NCI-H510A treated with DMSO at 0.1 percent for 48 hours (cell line): ENCODE results near the gene SNX18.
"Not testable (repeated sequence)": the region's sequence is repeated elsewhere in the genome, so short reads cannot be mapped to it uniquely, and the experiment has no call there.

Source experiments
- DNase-seq: peaks from one replicate; lab custom pipeline; 2025; lab: John Stamatoyannopoulos, UW

SNX18 gene, protein sequence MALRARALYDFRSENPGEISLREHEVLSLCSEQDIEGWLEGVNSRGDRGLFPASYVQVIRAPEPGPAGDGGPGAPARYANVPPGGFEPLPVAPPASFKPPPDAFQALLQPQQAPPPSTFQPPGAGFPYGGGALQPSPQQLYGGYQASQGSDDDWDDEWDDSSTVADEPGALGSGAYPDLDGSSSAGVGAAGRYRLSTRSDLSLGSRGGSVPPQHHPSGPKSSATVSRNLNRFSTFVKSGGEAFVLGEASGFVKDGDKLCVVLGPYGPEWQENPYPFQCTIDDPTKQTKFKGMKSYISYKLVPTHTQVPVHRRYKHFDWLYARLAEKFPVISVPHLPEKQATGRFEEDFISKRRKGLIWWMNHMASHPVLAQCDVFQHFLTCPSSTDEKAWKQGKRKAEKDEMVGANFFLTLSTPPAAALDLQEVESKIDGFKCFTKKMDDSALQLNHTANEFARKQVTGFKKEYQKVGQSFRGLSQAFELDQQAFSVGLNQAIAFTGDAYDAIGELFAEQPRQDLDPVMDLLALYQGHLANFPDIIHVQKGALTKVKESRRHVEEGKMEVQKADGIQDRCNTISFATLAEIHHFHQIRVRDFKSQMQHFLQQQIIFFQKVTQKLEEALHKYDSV

DNA sequence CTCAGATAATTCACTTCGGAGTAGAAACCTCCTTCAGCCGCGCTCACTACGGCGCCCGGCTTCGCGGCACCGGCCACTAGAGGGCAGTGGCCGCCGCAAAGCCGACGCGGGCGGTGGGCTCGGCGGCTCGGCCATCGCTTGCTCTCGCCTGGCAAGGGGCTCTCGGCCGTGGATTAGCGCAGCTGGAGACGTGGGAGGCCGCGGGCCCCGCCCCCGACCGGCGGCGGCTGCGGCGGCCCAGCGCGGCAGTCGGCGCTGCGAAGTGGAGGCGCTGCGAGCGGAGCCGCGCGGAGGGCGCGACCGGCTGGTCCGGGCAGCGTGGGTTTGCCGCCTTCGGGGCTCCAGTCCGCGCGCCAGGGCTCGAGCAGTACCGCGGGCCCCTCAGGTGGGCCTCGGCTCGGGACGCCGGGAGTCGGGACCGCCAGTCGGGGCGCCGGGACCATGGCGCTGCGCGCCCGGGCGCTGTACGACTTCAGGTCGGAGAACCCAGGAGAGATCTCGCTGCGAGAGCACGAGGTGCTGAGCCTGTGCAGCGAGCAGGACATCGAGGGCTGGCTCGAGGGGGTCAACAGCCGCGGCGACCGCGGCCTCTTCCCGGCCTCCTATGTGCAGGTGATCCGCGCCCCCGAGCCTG is at the start of gene SNX18:
Gene SNX18, plus strand, starts transcription at position 248 of the 634 bp plus-strand sequence. Its CDS starts 194 bp downstream, at position 442.
- peak; percentile 69 for DNase-seq

GRCh38 chr5:54469622-54470021 is 47.9 kb upstream of the SNX18 start:
- DNase-seq = no peak

- no peak for DNase-seq
Observed at GRCh38 chr5:54470128-54470527, 47.4 kb upstream of the SNX18 start.

DNA sequence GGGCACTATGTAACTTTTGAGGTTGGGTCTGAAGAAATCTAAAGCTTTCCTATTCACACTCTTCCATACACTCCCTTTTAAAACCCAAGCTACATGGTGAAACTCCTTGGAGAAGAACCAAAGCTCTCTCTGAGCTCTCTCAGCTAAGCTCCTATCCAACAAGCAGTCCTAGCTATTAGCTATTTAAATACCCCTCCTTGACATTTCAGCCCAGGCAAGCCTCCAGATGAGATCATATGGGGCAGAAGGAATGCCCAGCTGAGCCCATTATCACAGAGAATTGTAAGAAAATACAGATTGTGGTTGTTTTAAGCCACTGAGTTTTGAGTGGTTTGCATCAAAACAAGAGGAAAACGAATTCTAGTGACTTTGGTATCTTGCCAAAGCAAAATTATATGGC is 46.9 kb upstream of the SNX18 start:
- no peak for DNase-seq

DNA sequence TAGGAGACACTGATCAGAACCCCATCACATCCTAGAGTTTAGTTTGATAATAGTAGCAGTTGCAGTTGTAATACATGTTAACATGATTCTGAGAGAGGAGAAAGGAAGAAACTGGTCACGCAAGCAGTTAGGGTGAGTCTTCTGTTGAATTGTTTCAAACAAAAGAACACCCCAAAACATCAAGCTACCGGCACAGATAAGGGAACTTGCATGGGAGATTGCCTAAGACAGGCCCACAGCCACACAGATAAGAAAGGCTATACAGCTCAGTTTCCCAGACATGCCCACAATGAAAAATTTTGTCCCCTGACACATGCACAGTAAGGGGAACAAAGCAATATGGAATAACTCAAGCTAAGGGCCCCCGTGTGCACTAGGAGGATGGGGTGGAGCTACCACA is 46.2 kb upstream of the SNX18 start:
- DNase-seq = no peak

DNA sequence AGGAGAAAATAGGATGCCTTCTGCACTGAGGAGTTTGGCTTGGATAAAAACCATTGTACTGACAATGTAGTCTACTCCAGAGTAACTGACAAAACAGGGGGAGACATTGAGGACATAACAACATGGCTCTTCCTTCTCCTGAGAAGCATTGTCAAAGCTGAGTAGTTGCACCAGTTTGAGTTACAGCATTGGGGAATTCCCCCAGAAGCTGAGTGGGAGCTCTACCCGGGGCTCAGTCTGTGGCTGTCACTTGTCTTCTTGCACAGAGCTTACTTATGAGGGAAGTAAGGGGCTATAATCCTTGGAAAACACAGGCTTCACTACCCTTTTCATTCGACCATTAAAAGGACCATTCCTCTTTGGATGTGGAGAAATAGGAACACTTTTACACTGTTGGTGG is 40.9 kb upstream of the SNX18 start:
- no peak for DNase-seq

GRCh38 chr5:54477941-54478478 is 39.5 kb upstream of the SNX18 start:
- DNase-seq = no peak

- DNase-seq = no peak
Observed at GRCh38 chr5:54480296-54480695, 37.3 kb upstream of the SNX18 start.

DNA sequence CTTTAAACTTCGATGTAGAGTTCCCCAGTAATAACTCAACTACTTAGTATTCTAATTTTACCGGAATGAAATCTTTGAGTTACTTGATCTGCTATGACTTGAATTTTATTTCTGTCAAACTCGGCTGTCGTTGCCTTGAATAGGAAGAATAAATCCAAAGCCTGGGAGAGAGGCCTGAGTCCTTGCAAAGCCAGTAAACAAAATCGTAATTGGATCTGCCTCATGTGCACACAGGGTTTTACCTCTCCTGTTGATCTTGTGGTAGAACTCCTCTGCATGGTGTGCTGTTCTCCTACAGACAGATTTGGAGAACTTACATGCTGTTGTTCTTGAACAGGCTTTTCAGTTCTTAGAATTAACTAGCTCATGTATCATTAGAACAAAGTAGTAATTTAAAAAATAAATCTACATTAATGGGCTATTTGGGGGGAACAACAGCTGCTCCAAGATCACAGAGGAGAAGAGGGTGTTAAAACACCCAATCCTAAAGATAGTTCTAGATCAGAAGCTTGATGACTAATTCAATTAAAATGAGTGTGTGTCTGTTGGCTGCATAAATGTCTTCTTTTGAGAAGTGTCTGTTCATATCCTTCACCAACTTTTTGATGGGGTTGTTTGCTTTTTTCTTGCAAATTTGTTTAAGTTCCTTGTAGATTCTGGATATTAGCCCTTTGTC is 33.2 kb upstream of the SNX18 start:
- DNase-seq = no peak

DNA sequence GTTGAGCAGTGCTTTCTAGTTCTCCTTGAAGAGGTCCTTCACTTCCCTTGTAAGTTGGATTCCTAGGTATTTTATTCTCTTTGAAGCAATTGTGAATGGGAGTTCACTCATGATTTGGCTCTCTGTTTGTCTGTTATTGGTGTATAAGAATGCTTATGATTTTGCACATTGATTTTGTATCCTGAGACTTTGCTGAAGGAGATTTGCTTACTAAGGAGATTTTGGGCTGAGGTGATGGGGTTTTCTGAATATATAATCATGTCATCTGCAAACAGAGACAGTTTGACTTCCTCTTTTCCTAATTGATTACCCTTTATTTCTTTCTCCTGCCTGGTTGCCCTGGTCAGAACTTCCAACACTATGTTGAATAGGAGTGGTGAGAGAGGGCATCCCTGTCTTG is 31.9 kb upstream of the SNX18 start:
- not testable (repeated sequence) for DNase-seq

GRCh38 chr5:54489648-54489979 is 27.9 kb upstream of the SNX18 start:
- DNase-seq = not testable (repeated sequence)

GRCh38 chr5:54491326-54491725 is 26.2 kb upstream of the SNX18 start:
- DNase-seq = no peak

- no peak for DNase-seq
Observed at GRCh38 chr5:54492178-54492577, 25.4 kb upstream of the SNX18 start.

- DNase-seq = no peak
Observed at GRCh38 chr5:54495027-54495426, 22.5 kb upstream of the SNX18 start.

- DNase-seq = no peak
Observed at GRCh38 chr5:54514291-54514690, 3.3 kb upstream of the SNX18 start.

GRCh38 chr5:54514841-54515432 is 2.6 kb upstream of the SNX18 start:
- no peak for DNase-seq

- DNase-seq = no peak
Observed at GRCh38 chr5:54515634-54516033, 1.9 kb upstream of the SNX18 start.

GRCh38 chr5:54516051-54516655 is 1.4 kb upstream of the SNX18 start:
- DNase-seq = no peak

GRCh38 chr5:54517174-54517511 is 416 bp upstream of the SNX18 start:
- DNase-seq = no peak

- DNase-seq = no peak
Observed at GRCh38 chr5:54518146-54518817, 723 bp downstream of the SNX18 start.
